Stimulated activated CD4-positive, alpha-beta T cell treated with anti-CD3 and anti-CD28 coated beads, Interleukin-2, amount 100 ng/mL, for 24 hours (primary cell): ENCODE measurements around the gene SPRYD3.
"Not testable (repeated sequence)": the region's sequence is repeated elsewhere in the genome, so short reads cannot be mapped to it uniquely, and the experiment has no call there.

Source experiments
- DNase-seq, 2 donors: peaks; one replicate each; pipeline ENCODE4 v3.0.0-alpha.2; 2020

SPRYD3 gene

GRCh38 chr12:53101931-53102781 is 23.0 kb upstream of the SPRYD3 start:
- no peak for DNase-seq

- DNase-seq, result no peak
Observed at GRCh38 chr12:53101266-53101665, 22.1 kb upstream of the SPRYD3 start.

- no peak for DNase-seq
Observed at GRCh38 chr12:53100466-53101151, 21.4 kb upstream of the SPRYD3 start.

DNA sequence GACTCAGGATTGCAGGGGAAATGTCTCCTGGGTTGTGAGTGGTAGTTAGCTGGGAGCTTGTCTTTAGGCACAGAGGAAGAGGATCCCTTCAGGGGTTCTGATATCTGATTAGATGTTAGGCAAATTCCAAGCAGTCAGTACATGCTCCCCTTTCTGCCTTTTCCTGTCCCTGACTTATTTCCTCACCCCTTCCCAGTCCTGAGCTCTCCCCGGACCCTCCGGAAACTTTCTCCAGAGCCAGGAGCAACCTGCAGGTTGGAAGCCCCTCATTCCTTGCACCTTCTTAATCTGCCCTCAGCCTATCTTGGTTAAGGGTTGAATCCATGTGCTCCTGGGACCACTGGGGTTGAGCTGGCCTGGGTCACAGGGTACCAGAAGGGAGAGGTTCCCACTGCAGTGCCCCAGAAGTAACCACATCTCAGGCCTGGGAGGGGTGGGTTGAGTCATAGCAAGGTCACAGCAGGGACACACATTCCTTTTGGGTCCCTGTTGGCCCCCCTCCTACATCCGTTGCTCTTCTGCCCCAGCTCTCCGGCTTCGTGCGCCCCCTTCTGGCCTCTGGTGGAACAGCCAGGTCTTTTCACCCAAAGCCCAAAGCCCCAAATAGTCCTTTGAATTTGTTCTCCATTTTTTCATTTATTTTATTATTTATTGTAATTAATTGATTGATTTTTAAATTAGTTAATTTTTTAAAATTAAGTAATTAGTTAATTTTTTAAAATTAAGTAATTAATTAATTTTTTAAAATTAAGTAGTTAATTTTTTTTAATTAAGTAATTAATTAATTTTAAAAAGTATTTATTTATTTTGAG is 20.1 kb upstream of the SPRYD3 start:
- peak; percentile 93 to 94 for DNase-seq

GRCh38 chr12:53098354-53098981 is 19.3 kb upstream of the SPRYD3 start:
- DNase-seq, result peak; percentile 30 to 42

GRCh38 chr12:53097564-53098353 is 18.6 kb upstream of the SPRYD3 start, which contains the start of gene IGFBP6:
IGFBP6 (plus strand) TSS chr12:53097667; CDS start chr12:53097718, 51 bp downstream.
- peak; percentile 61 to 76 for DNase-seq

DNA sequence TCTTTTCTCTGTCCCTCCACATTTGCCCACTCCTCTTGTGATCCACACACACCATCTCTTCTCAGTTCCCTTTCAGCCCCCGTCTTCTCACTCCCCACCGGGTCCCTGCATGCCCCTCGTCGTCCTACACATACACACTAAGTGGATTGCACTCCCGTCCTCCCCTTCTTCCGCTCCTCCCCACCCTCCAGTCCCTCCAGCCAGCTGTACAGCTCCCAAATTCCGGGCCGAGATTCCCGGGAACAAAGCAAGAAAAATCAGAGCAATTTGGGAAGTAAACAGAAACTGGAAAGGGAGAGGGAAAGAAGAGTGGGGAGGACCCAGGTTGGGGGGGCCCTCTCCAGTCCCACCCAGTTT is 18.0 kb upstream of the SPRYD3 start:
- DNase-seq, result no peak

DNA sequence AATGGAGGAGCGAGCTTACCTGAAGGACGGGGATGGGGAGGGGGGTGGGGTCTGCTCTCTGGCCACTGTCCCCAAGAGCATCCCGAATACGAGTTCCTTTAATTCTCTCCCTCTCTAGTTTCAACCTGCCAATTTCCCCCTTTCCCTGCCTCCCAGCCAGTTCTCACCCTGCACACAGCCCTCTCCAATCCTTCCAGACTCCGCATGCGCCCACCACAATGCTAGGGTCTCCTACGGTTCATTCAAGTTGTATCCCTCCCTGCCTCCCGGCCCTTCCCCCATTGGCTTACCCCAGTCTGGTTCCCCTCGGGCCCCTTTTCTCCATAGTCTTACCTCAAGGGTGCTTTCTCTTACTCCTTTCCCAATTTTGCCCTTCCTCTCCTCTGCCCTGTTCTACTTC is 17.6 kb upstream of the SPRYD3 start:
- DNase-seq, result no peak

DNA sequence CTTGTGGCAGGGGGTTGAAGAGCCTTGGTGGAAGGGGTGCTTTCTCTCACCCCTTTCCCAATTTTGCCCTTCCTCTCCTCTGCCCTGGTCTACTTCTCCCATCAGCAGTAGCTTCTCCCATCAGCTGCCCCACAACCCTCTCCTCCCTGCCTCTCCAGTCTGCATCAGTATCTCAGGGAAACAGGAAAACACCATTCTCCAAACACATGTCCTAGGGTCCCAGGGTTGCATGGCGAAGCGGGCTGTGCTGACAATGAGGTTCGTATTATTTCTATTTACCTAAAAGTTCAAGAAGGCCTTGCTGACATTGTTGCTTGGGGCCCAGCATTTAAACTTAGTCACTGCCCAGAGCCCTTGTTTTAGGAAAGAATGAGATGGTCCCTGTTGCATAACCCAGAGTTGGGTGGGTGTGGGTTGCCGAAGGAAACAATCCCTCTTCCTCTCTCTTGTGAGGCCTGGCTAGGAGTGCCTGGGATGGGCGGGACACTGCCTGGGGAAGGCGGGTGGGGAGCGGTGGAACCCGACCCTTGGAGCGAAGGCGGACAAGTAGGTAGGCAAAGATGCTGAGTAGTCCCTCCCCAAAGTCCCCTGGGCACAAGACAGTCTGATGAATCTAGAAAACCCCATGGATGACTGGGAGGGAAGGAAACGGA is 17.0 kb upstream of the SPRYD3 start:
- DNase-seq, result no peak

DNA sequence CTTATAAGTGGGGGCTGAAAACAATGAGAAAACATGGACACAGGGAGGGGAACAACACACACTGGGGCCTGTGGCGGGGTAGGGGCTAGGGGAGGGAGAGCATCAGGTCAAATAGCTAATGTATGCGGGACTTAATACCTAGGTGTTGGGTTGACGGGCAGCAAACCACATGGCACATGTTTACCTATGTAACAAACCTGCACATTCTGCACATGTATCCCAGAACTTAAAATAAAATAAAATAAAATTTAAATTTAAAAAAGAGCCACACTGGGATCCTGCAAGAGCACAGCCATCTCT is 16.4 kb upstream of the SPRYD3 start:
- DNase-seq, result not testable (repeated sequence)

DNA sequence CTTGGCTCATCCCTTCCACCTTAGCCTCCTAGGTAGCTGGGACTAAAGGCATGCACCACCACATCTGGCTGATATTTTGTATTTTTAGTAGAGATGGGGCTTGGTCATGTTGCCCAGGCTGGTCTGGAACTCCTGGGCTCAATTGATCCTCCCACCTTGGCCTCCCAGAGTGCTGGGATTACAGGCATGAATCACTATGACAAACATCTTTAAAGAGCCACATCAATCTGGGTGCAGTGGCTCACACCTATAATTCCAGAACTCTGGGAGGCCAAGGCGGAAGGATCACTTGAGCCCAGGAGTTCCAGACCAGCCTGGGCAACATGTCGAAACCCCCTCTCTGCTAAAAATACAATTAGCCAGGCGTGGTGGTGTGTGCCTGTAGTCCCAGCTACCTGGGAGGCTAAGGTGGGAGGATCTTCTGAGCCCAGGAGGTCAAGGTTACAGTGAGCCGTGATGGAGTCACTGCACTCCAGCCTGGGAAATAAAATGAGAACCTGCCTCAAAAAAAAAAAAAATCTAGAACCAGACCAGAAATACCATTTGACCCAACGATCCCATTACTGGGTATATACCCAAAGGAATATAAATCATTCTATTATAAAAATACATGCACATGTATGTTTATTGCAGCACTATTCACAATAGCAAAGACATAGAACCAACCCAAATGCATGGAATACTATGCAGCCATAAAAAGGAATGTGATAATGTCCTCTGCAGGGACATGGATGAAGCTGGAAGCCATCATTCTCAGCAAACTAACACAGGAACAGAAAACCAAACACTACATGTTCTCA is 15.8 kb upstream of the SPRYD3 start:
- not testable (repeated sequence) for DNase-seq

GRCh38 chr12:53094394-53094787 is 15.2 kb upstream of the SPRYD3 start:
- DNase-seq, result no peak

DNA sequence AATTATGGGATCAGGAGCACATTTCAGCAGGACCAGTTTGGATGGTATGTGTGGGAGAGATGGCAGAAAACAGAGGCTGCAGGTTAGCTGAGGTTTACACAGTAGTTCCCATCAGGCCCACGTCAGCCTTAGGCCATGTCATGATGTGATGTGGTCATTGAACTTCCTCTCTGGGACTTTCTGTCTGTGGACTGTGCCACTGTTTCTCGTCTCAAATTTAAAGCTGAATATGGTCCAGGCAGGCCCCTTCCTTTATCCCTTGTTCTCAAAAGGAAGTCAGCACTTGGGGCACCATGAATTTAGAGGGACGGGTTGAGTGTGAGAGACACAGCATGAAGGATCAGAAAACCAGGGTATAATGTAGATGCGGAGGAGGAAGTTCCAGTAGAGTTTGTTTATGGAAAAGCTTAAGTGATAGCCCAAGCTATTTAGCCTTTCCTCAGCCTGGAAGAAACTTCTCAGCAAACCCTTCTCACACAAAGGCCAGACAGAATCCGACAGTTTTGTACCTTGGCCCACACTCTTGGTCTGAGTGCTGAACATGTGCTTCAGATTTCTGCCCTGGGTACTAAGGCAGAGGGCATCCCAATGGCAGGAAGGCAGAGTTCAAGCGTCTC is 14.7 kb upstream of the SPRYD3 start:
- no peak for DNase-seq

DNA sequence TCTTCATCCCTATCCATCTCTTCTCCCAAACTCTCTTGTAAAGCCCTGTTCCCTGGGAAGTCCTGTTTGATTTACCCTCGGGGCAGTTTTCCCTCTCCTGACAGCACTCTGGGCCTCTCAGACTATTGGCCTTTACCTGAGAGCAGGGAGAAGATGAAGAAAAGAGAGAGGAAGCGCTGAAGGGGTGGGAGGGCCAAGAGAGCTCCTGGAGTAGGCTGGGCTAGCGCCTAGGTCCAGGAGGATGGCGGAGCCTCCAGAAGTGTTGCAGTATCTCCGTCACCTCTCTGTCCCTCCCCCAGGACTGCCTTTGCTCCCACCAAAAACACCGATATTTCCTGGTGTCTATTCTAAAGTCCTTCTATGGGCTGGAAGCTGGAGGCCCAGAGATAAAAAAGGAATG is 12.6 kb upstream of the SPRYD3 start:
- no peak for DNase-seq

DNA sequence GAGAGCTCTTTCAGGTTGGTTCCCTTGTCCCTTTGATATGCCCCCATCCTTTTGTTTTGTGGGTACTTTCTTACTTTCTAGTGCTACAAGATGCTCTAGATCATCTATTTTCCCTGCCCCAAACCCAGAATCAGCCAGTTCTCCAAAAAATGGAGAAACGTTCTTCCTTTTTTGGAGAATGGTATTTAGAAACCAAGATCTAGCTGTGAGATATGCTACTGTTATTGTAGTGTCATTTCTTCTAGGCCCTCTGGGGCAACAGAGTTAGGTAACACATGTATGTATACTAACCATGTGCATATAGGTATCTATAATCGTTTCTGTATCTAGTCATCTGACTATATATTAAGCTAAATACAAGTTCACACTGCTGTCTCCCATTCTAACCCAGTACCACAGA is 11.4 kb upstream of the SPRYD3 start:
- no peak for DNase-seq

- no peak for DNase-seq
Observed at GRCh38 chr12:53090105-53090504, 10.9 kb upstream of the SPRYD3 start.

DNA sequence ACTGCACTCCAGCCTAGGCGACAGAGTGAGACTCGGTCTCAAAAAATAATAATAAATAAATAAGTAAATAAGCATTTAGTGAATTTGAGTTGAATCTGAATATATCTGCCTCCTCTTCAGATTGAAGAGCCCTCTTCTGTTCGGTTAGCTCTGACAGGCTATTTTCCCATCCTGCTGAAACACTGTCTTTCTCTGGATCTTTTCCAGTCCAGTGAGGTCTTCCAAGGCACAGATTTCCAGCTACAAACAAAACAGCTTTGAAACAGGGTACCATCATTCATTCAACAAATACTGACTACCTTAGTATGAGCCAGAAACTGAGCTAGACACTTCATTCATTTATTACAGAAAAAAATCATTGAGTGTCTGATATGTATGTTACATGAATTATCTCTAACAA is 7.2 kb upstream of the SPRYD3 start:
- no peak for DNase-seq

DNA sequence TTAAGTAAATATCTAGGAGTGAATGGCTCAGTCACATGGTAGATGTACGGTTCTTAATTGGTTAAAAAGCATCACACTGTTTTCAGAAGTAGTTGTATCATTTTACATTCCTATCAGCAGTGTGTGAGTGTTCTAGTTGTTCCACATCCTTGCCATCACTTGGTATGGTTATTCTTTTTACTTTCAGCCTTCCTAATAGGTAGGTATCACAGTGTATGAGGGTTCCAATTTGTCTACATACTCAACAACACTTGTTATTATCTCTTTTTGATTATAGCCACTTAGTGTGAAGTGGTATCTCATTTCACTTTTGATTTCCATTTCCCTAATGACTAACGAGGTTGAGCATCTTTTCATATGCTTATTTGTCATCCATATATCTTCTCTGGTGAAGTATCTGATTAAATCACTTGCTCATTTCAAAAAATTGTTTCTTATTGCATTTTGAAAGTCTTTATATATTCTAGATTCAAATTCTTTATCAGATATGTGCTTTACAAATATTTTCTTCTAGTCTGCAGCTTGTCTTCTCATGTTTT is 3.5 kb upstream of the SPRYD3 start:
- no peak for DNase-seq

DNA sequence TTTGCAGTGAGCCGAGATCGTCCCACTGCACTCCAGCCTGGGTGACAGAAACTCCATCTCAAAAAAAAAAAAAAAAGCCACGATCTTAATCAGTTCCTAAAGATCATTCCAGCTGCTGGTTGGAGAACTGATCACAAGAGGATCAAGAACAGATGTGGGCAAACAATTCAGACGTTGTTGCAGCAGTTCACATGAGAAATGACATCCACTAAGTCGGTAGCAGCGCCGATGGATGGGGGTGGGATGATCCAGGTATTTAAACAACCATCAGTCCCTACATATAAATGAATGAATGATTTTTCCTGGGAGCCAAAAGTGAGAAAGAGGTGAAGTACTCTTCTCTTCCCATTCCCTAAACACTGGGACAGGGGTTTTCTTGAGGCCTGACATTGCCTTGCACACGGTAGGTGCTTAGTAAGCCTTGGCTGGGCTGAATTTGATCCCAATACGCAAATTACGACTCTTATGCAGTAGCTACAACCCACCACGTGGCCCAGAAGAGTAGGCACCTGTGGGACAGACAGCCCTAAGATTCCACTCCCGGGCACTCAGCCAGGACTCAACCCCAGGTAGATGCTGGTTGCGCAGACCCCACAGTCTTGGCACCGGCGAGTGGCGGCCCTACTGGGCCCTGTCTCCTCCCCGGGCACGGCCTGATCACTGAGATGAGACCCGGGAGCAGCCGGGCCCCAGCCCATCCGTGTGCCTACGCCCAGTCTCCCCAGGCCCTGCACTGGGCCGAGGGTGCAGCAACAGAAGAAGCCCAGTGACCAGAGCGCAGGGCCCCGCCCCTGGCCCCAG is 565 bp downstream of the SPRYD3 start:
- peak in 1 of 2 donors; percentile 57 for DNase-seq
